DOHH2 (cell line): Measurements from ENCODE around the gene ZNF408.

Source experiments
- H3F3A ChIP-seq: fragments of 200-600 bp; sonication (generic), shearing (Covaris generic); 2 replicates; pipeline ENCODE4 v1.6.0; 2016; ENCODE audit warnings: antibody characterized with exemption, mild to moderate bottlenecking; ENCODE audit not compliant: control insufficient read depth, insufficient read depth
- H3K27ac ChIP-seq: fragments of 200-600 bp; sonication (generic); 2 replicates; pipeline ENCODE4 v1.5.1; 2014; ENCODE audit warnings: low read depth, mild to moderate bottlenecking, low read length, moderate library complexity
- H3K27me3 ChIP-seq: fragments of 200-600 bp; sonication (generic); 2 replicates; pipeline ENCODE4 v1.6.1; 2014; ENCODE audit warnings: mild to moderate bottlenecking, low read length, mixed read lengths; ENCODE audit not compliant: control insufficient read depth
- H3K36me3 ChIP-seq: fragments of 200-600 bp; sonication (generic); 2 replicates; pipeline ENCODE4 v1.6.1; 2014; ENCODE audit warnings: mild to moderate bottlenecking, low read length, moderate library complexity, mixed read lengths; ENCODE audit not compliant: control insufficient read depth
- H3K4me1 ChIP-seq: fragments of 200-600 bp; sonication (generic); 2 replicates; pipeline ENCODE4 v1.6.1; 2014; ENCODE audit warnings: mild to moderate bottlenecking, low read length, mixed read lengths; ENCODE audit not compliant: control insufficient read depth
- H3K4me2 ChIP-seq: fragments of 200-600 bp; sonication (generic); 2 replicates; pipeline ENCODE4 v1.6.0; 2014; ENCODE audit warnings: mild to moderate bottlenecking, low read length, moderate library complexity
- H3K4me3 ChIP-seq: fragments of 200-600 bp; sonication (generic); 2 replicates; pipeline ENCODE4 v1.5.1; 2014; ENCODE audit warnings: mild to moderate bottlenecking, low read length, mixed read lengths
- H3K79me2 ChIP-seq: fragments of 200-600 bp; sonication (generic); 2 replicates; pipeline ENCODE4 v1.6.1; 2014; ENCODE audit warnings: mild to moderate bottlenecking, low read length, mixed read lengths; ENCODE audit not compliant: control insufficient read depth
- H3K9me2 ChIP-seq: fragments of 200-600 bp; sonication (generic); replicated peaks from 2 replicates; pipeline ENCODE4 v1.6.1; 2014; ENCODE audit warnings: mild to moderate bottlenecking, low read length, mixed read lengths; ENCODE audit not compliant: control insufficient read depth
- H3K9me3 ChIP-seq: fragments of 200-600 bp; sonication (generic); 2 replicates; pipeline ENCODE4 v1.6.1; 2014; ENCODE audit warnings: antibody characterized with exemption, low read length, mixed read lengths; ENCODE audit not compliant: control insufficient read depth, insufficient read depth
- H4K20me1 ChIP-seq: fragments of 200-600 bp; sonication (generic); 2 replicates; pipeline ENCODE4 v1.6.0; 2014; ENCODE audit warnings: low read depth, mild to moderate bottlenecking, antibody characterized with exemption, low read length, moderate library complexity; ENCODE audit not compliant: control insufficient read depth, insufficient read depth
- EZH2phosphoT487 ChIP-seq: fragments of 200-600 bp; sonication (generic); IDR thresholded peaks from 2 replicates; pipeline ENCODE4 v1.6.1; 2017; ENCODE audit warnings: borderline replicate concordance, mild to moderate bottlenecking, antibody characterized with exemption, low read length, moderate library complexity, mixed read lengths
- TF ChIP-seq, protein P1 (sequence below): fragments of 200-600 bp; sonication (generic); IDR thresholded peaks from one replicate; pipeline ENCODE4 v1.5.1; 2014; ENCODE audit warnings: antibody characterized with exemption, mild to moderate bottlenecking, low read depth, low read length; ENCODE audit not compliant: poor library complexity, severe bottlenecking

Gene ZNF408

DNA sequence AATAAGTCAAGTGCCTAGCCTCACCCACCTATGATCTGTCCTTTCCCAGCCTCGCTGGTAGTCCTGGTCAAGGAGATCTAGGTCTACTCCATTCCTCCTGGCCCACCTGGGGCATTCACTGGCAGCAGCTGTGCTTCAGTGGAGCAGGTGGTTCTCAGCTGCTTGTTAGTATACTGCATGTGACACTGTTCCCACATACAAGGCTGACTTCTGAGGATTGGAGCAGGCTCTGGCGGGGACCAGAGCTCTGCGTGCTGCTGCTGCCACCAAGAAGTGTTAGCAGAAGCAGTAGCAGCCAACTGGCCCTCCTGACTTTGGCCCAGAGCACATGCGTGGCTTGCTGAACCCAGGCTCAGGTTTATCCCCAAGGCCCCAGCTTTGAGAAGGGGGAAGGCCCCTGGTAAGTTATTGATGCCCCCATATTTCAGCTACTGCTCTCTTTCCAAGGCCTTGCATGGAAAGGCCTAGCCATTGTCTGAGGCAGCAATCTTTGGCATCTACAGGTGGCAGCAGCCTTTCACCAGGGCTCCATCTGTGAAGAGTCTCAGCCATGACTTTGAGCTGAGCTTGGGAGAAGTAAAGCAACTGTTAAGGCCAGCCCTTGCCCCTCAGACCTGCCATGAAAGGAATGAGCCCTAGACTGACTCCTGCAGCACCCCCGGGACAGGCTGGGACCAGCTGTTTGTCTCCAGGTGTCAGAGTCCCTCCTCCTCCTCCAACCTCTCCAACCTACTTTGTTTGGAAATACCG, 26.9 kb upstream of the ZNF408 start:
- H3F3A ChIP-seq: no peaks in the 10 kb centered on the region
- H4K20me1 ChIP-seq: no peaks in the 10 kb centered on the region
- peaks cover 52% of the 10 kb centered on the region for H3K36me3 ChIP-seq

DNA sequence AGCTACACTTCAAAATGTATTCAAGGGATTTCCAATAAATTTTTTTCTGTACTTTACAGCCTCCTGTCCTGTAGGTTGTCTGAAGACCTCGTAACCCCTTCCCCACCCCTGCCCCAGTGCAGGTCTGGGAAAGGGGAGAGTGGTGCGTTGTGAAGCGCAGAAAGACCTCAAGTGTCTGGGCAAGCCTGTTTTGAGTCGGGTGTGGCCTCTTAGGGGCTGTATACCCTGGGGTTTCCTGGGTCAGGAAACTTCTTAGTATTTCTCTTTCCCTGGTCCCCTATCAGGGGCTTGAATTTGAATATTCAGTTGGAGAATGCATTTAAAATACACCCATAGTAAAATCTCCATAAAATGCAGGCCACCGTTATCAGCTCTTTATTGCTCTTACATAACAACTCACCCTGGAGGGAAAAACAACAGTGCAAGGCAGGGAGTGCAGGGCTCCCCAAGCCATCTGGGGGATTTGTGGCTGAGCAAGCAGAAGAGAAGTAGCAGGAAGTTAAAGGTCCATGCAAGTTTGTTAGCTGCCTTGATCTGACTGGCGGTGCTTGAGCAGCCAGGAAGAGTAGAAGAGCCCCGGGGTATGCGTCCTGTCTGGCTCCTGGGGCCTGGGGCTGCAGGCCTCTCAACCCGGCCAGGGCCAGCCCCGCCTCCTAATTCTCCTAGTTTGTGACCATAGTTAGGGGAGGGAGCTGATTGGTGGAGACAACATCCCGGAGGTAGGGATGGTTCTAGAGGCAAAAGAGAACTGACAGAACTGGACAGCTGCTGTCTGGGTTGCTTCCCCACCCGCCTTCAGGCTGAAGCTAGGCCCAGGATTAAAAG, 26.2 kb upstream of the ZNF408 start:
- Histone ChIP-seq H3K4me2 (peak overlapping the region; percentile 45), H3K27ac (peak overlapping the region; percentile 48), H3K27me3 (no peaks in the 10 kb centered on the region), H3F3A (no peaks in the 10 kb centered on the region), H4K20me1 (no peaks in the 10 kb centered on the region), H3K9me2 (no peaks in the 10 kb centered on the region), H3K79me2 (no peaks in the 10 kb centered on the region), H3K36me3 (peaks cover 50% of the 10 kb centered on the region), H3K4me3 (no peak overlapping the region), H3K4me1 (peaks cover 34% of the 10 kb centered on the region), H3K9me3 (no peaks in the 10 kb centered on the region)
- TF ChIP-seq, protein P1, sequence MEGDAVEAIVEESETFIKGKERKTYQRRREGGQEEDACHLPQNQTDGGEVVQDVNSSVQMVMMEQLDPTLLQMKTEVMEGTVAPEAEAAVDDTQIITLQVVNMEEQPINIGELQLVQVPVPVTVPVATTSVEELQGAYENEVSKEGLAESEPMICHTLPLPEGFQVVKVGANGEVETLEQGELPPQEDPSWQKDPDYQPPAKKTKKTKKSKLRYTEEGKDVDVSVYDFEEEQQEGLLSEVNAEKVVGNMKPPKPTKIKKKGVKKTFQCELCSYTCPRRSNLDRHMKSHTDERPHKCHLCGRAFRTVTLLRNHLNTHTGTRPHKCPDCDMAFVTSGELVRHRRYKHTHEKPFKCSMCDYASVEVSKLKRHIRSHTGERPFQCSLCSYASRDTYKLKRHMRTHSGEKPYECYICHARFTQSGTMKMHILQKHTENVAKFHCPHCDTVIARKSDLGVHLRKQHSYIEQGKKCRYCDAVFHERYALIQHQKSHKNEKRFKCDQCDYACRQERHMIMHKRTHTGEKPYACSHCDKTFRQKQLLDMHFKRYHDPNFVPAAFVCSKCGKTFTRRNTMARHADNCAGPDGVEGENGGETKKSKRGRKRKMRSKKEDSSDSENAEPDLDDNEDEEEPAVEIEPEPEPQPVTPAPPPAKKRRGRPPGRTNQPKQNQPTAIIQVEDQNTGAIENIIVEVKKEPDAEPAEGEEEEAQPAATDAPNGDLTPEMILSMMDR: no peak

More for the DNA sequence above, 26.9 kb upstream of the ZNF408 start:
- TF ChIP-seq, protein P1: no peak
- TF ChIP-seq EZH2phosphoT487: no peak
- H3K27ac ChIP-seq: peak overlapping the region; percentile 48
- H3K4me2 ChIP-seq: peak overlapping the region; percentile 45
- H3K79me2 ChIP-seq: no peaks in the 10 kb centered on the region
- peaks cover 34% of the 10 kb centered on the region for H3K4me1 ChIP-seq
- H3K9me3 ChIP-seq: no peaks in the 10 kb centered on the region
- no peaks in the 10 kb centered on the region for H3K27me3 ChIP-seq
- H3K4me3 ChIP-seq: no peak overlapping the region
- no peaks in the 10 kb centered on the region for H3K9me2 ChIP-seq

DNA sequence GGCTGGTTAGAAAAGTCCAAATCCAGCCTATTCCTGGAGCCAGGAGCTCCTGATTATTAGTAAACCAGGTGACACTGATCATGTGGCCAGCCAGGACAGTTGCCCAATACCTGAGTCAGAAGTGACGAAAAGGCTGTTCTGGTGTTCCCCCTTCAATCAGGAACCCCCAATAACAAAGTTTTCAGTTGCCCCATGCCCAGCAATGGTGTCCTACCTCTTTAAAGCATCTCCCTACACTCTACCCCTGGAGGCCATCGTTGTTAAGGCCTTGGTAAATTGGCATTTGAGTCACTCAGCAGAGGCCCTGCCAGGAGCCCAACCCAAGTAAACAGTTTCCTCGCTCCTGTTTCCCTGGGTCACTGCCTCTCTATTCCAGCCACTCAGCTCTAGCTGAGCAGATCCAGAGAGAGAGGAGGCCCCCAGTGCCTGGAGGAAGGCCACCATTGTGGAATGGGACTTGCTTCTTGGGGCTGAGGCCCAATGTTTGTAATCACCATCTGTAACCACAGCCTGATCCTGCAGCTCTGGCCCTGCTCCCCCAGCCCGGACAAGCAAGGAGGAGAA, 25.5 kb upstream of the ZNF408 start:
- peak overlapping the region; percentile 45 for H3K4me2 ChIP-seq
- peaks cover 52% of the 10 kb centered on the region for H3K36me3 ChIP-seq
- TF ChIP-seq EZH2phosphoT487: no peak
- TF ChIP-seq, protein P1: no peak
- H3K9me3 ChIP-seq: no peaks in the 10 kb centered on the region
- no peaks in the 10 kb centered on the region for H3K79me2 ChIP-seq
- H3K27me3 ChIP-seq: no peaks in the 10 kb centered on the region
- H4K20me1 ChIP-seq: no peaks in the 10 kb centered on the region
- H3K4me3 ChIP-seq: no peak overlapping the region
- H3K27ac ChIP-seq: peak overlapping the region; percentile 48
- H3F3A ChIP-seq: no peaks in the 10 kb centered on the region
- H3K9me2 ChIP-seq: no peaks in the 10 kb centered on the region
- peaks cover 34% of the 10 kb centered on the region for H3K4me1 ChIP-seq
